Stimulated activated CD4-positive, alpha-beta T cell treated with anti-CD3 and anti-CD28 coated beads, Interleukin-1b, Interleukin-23, amount 100 ng/mL, for 4 hours (primary cell): ENCODE results near the gene DACT2.
"Not testable (repeated sequence)": the region's sequence is repeated elsewhere in the genome, so short reads cannot be mapped to it uniquely, and the experiment has no call there.

Experiments used
- DNase-seq, 2 donors: peaks; one replicate each; pipeline ENCODE4 v3.0.0-alpha.2; 2020; ENCODE audit warnings: low read depth in 2 of 2

Gene DACT2

GRCh38 chr6:168319279-168320111, at the start of gene DACT2:
Gene DACT2, minus strand, starts transcription at chr6:168319777. Its CDS starts 144 bp downstream, at chr6:168319633.
- DNase-seq = no peak

- no peak for DNase-seq
Measured at GRCh38 chr6:168368936-168369335, 49.4 kb upstream of the DACT2 start.

DNA sequence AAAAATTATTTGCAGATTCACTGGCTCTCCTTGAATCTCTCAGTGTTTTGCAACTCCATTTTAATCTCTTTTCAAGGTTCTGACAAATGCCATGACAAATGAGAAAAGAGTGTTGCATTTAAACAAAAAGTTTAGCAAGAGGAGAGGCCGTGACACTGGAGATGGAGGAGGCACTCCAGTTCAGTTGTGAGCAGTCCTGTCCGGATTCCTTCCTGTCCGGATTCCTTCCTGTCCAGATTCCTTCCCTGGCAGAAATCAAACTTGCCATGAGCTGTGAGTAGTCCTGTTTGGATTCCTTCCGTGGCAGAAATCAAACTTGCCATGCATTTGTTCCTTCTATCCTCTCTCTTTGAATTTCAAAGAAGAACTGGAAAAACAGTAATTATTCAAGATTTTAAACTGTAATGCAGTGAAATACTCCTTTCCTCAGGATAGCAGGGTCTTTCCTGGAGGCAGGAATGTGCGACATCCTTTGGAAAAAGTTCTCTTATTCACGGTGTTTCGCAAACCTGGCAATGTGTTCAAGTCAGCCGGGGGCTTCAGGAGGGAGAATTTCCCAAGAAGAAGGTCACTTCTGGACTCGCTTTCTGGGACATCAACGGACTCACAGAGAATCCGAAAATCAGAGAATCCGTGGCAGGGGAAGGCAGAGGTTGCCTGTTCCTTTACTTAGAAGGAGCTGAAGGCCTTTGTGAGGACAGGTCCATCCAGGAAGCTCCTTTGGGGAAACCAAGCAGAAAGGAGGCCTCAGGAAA, 48.7 kb upstream of the DACT2 start:
- DNase-seq = no peak

DNA sequence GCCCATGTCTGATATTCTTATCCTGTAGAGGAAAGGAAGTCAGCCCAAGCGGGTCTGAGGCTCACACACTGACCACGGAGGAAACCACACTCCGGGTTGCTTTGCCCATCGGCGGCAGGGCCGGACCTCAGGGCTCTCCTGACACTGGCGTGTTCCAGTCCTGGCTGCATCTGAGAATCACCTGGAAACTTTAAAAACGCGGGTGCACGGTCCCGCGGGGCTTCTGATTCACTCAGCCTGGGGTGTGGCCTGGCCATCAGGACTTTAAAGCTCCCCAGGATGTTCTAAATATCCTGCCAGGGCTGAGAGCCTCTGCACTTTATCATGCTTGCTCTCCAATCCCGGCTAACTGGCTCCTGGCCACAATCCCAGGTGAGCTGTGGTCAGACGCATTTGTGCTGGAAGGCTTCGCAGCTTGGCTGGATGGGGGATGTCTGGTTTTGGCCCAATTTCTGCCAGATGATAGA, 47.7 kb upstream of the DACT2 start:
- DNase-seq = no peak

DNA sequence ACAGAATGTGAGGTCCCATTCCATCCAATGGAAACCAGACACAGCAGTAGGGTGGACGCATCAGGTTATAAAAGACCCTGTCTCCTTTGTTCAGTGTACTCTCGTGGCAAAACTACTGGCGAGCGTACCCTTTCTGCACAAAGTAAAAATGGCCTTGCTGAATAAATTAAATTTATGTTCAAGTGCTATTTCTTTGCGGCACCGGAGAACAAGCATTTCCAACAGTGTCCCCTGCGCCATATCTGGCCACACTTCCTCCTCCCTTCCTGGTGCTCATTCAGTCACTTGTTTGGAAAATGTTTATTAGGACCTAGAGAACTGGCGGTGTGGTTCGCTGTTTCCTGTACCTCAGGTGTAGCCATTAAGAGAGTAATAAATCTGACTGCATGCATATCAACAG, 46.9 kb upstream of the DACT2 start:
- no peak for DNase-seq

DNA sequence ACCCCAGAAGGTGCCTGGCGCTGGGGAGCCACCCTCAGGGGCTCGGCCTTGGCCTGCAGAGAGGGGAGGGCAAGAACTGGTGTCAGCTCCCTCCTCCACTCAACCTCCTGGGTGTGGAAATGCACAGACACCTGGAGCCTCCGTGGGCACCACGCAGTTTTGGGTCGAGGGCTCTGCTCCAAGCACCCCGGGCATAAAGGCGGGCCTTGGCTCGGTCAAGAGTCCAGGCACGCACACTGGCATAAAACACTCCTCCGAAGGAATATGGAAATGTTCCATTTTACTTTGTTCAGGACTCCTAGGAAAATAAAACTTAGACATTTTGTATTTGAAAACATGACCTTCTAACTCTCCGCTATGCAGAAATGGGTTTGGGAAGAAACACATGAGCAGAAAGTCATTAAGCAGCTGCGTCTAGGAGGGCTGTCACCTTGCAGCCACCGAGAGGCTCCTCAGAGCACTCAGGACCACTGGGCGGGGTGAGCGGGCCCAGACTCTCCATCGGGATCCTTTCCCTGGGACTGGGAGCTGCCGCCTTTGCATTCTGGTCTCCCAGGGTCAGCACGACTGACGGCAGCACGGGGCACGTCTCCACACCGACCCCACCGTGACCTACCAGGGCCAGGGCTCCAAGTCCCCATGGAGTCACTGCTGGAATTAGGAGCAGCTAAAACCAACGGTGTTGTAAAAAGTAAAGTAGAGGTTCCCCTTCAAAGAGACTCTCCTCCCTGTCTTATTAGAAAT, 46.0 kb upstream of the DACT2 start:
- no peak for DNase-seq

DNA sequence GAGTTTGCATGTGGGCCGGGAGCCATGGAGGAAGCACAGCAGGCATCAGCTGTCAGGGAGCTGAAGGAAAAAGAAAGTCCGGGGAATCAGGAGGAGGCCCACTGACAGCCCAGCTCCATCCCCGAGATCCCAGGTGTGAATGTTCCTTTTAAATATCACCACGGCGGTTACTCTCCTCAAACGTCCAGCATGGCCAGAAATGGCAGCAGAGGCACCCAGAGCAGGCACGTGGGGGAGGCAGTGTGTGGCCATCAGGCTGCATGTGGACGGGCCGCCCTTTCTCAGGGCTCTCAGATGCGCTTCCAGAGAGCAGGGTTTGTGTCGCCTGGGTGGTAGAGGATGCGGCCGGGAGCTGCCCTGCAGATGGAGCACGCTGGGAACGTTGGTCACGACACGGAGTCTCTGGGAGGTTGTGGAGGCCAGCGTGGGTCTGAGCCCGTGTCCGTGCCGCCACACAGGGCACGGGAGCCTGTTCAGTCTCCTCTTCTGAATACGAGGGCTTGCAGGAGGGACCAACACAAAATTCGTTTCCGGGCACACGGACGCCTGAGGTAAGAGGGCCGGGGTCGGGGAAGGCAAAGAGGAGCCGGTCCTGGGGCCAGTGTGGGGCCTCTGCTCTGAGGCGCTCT, 45.3 kb upstream of the DACT2 start:
- no peak for DNase-seq

DNA sequence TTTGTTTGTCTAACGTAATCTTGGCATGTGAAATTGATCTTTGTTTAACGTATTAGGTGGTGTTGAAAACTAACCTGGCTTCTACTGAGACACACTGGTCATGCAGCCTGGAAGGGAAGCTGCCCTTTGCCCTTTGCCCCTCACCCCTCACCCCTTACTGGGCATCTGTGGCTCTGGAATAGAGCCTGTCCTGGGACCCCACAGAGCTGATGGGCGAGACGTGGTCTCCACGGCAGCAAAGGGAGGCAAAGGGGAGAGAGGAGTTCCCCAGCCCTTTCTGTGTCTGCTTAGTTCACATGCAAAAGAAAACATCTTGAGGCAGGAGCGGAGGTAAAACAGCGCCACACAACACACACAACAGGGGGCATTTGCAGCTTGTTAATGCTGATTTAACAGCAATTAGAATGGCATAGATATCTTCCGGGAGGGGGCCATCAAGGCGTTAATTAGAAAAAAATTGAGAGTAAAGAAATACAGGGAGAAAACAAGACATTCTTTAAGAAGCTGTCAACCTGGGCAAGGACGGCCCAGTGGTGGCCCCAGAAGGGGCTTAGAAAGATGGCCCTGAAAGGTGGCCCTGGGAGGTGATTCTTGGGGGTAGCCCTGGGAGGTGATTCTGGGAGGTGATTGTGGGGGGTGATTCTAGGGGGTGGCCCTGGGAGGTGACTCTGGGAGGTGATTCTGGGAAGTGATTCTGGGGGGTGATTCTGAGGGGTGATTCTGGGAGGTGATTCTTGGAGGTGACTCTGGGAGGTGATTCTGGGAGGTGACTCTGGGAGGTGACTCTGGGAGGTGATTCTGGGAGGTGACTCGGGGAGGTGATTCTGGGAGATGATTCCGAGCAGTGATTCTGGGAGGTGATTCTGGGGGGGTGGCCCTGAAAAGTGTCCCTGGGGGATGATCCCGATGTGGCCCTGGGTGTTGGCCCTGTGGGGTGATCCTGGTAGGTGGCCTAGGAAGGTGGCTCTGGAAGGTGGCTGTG, 44.5 kb upstream of the DACT2 start:
- no peak for DNase-seq

- no peak for DNase-seq
Measured at GRCh38 chr6:168363302-168363701, 43.7 kb upstream of the DACT2 start.

- no peak for DNase-seq
Measured at GRCh38 chr6:168362276-168362990, 42.9 kb upstream of the DACT2 start.

GRCh38 chr6:168361766-168362165, 42.2 kb upstream of the DACT2 start:
- no peak for DNase-seq

DNA sequence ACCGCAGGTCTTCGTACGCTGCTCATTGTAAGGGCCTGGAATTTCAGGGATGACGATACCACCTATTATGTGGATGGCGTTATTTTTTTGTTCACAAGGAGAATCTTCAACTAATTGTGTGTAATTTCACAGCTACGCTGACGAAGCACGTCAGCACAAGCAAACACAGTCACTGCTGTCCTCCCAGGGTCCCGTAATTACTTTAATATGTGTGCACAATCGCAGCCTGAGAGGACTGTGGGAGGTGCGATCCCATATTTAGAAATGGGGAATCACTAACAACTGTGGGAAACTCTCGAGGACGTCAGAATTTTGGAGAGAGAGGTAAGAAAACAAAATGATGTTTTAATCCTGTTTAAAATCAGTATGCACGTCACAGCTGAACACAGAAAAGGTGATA, 40.2 kb upstream of the DACT2 start:
- DNase-seq = no peak

- no peak for DNase-seq
Measured at GRCh38 chr6:168358842-168359420, 39.4 kb upstream of the DACT2 start.

GRCh38 chr6:168356872-168357271, 37.3 kb upstream of the DACT2 start:
- DNase-seq = not testable (repeated sequence)

- peak in 1 of 2 donors; percentile 3 for DNase-seq
Measured at GRCh38 chr6:168355716-168356522, 36.3 kb upstream of the DACT2 start.

GRCh38 chr6:168354338-168354737, 34.8 kb upstream of the DACT2 start:
- no peak for DNase-seq

DNA sequence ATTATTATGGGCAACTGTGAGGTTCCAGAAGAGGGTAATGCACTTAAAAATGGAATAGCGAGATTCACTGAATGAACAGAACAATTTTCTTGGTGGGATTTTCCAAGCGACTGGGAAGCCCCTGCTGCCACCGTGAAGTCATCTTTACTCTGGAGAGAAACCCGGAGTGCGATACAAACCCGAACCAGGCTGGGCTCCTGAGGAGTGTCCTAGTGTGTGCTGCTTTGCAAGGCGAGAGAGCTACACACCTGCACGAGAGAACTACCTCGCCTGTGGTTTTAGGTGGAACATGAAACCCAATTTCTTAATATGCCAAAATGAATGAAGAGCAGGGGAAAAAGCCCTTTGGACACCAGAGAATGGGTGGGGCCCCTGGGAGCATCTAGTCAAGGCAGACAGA, 33.5 kb upstream of the DACT2 start:
- DNase-seq = no peak

DNA sequence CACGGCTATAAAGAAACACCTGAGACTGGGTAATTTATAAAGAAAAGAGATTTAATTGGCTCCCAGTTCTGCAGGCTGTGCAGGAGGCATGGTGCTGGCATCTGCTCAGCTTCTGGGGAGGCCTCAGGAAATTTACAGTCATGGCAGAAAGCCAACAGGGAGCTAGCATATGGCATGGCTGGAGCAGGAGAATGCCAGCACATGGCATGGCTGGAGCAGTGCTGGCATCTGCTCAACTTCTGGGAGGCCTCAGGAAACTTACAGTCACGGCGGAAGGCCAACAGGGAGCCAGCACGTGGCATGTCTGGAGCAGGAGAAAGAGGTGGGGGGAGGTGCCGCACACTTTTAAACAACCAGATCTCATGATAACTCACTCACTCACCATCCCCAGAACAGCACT, 32.5 kb upstream of the DACT2 start:
- DNase-seq = no peak
